NCI-H446 treated with DMSO at 0.1 percent for 48 hours (cell line): ENCODE measurements around the gene DPP6.

ENCODE experiments used
- DNase-seq: peaks from one replicate; lab custom pipeline; 2025; lab: John Stamatoyannopoulos, UW

The DPP6 gene

DNA sequence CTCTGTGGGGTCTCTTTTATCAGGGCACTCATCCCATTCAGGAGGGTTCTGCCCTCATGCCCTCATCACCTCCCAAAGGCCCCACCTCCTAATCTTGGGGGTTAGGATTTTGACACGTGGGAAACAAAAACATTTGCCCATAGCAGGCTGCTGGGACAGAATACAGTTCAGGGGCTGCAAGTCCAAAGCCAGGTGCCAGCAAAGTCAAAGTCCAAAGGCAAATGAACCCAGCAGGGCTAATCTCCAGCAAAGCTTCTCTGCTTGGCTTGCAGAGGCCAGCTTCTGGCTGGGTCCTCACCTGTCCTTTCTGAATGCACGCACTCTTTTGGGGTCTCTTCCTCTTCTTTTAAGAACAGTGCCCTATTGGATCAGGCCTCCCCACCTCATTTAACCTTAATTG is 359.9 kb downstream of the DPP6 start:
- DNase-seq: no peak

DNA sequence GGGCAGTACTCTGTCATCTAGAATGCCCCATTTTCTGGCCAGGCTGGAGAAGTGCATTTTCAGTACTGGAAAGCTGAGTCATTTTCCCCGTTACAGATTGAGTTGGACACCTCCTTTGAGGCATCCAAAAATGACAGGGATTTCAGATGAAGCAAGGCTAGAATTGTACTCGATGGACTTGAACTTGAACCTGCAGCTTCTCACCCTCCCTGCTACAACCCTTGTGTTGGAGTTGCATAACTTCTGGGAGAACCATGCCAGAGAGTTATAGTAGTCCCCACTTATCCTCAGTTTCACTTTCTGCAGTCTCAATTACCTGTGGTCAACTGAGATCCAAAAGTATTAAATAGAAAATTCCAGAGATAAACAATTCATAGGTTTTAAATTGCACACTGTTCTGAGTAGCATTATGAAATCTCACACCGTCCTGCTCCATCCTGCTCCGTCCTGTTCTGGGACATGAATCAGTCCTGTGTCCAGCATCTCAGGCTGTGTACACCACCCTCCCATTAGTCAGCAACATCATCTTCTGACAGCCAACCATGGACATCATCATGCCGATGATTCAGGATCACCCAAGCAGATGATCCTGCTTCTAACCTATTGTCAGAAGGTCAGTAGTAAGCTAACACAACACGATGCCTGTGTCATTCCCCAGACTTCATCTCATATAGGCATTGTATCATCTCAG is 363.7 kb downstream of the DPP6 start:
- no peak for DNase-seq

DNA sequence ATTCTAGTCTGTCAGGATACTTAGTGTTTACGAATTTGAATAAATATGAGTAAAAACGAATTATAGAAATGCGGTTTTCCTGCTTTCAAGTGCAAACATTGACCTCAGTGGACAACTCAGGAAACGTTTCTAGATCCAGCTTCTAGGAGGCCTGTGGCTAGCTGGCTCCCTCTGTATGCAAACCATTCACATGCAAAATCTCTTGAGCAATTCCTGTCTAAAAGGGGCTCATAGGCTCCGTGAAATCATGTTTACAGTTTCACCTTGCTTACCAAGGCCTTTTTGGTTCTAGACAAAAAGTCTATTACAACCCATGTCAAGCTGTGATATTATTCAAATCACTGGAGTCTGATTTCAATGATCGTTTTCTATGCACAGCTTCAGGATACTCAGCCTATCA is 364.5 kb downstream of the DPP6 start:
- DNase-seq: no peak

DNA sequence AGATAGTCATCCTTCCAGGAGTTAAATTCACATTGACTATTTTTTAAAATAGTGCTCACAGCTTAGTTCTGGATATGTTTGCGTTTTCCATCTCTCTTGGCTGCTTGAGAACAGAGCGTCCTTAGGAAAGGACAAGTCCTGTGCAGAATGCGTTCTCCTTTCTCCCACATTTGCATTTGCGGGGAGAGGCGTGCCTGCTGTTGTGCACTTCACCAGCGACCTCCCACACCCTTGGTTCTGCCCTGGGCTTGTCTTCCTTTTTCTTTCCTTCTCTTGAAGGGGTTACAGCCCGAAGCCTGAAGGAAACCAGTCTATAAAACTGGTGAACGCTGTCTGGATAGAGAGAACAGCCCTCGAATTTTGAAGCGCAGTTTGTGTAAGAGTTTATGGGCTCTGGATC is 367.1 kb downstream of the DPP6 start:
- no peak for DNase-seq

DNA sequence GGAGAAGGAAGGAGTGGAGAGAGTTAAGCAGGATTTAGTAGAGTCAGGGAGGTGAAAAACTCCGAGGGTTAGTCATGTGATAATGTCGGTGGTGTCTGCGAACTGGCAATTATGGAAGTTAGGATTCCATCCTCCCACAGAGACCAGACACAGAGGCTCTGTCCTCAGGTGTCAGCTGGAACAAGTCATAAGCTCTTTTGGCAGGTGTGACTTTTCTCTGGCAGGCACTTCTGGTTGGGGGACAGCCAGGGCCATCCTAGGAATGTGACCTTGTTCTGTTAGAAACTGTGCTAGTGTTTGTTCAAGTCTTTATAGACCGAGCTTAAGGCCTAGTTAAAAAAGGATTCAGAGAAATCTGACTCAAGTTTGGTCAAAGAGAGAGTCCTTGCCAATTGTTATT is 371.0 kb downstream of the DPP6 start:
- no peak for DNase-seq

DNA sequence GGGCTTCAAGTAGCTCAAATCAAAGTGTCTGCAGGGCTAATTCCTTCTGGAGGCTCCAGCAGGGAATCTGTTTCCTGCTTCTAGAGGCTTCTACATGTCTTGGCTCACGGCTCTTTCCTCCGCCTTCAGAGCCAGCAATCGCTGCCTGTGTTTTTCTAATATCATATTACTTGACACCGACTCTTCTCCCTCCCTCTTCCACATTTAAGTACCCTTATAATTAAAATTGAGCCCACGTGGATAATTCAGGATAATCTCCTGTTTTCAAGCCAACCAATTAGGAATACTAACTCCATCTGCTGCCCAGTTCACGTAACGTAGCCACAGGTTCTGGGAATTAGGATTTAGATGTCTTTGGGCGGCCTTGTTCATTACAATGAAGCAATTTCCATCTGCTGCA is 372.2 kb downstream of the DPP6 start:
- no peak for DNase-seq

DNA sequence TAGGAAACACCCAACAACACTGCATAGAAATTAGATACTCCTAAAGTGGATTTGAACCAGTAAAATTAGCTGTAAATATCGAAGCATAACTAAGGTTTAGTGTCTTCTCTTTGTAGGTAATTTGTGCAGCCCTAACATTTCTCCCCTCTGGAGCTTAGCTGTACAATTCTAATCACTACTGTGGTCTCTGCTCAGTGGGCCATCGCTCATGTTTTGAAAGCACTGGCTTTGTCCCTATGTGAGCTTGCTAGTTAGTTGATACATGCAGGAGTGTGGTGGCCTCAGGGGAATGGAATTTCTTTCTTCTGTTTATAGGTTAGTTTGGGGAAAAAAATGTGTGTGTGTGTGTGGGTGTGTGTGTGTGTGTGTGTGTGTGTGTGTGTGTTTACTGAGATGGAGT is 373.1 kb downstream of the DPP6 start:
- DNase-seq: no peak

DNA sequence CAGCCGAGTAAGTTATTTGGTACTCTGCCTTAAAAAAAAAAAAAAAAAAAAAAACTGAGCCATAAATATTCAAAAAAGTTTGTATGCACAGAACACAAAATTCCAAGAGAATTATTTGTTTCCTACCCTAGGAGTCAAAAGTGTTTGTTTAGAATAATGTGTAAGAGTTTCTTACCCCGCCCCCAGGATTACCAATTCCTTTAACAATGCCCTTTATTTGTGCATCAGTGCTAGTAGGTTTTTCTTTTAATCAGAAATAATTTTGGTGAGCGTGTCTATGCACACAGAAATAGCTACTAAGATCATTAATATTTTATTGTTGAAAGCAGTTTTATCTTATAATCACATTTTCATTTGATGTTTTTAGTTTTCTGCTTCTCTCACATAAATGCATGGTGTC is 374.6 kb downstream of the DPP6 start:
- DNase-seq: no peak

DNA sequence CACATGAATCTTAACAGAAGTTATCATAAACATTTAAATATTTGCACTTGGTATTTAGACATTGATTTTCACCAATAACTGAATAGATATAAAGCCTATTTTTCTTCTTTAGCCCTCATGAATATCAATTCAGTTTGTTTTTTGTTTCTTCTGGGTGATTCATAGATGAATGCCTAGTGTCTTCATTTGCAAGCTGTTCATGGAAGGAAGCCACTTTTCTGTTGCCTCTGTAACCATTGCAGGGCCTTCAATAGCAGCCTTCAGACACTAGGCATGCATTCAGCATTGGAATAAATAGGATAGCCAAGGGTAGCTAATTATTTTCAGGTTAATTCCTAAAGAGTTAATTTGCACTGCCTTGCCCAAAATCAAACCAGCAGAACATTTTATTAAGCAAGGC is 375.3 kb downstream of the DPP6 start:
- no peak for DNase-seq

DNA sequence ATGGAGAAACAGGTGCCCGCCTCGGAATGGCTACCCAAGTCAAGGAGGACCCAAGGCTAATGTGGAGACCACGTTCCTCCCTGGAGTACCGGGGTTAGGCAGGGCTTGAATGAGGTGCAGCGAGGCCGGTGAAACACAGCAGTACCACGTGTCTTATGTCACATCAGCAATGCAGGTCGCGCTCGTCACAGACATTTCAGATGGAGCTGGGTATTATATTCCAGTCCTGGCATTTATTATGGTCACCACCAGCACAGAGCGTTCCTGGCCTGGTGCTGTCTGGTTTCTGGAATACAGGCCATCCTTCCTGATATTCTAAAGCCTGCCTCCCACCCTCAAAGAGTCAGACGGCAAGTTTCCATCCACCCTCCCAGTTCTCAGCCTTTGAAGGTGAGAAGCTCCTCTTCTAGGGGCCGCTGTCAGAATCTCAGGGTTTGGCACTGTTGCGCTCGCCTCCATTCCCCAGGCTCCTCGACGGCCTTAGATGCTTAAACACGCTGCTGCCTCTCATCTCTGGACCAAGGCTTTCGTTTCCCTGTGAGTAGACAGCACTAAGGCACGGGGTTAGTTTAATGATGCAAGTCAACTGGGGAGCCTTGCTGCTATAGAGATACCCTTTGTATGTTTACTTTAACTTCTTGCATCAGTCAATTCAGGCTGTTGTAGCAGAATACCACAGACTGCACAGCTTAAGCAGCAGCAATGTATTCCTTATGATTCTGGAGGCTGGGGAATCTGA is 377.6 kb downstream of the DPP6 start:
- no peak for DNase-seq

DNA sequence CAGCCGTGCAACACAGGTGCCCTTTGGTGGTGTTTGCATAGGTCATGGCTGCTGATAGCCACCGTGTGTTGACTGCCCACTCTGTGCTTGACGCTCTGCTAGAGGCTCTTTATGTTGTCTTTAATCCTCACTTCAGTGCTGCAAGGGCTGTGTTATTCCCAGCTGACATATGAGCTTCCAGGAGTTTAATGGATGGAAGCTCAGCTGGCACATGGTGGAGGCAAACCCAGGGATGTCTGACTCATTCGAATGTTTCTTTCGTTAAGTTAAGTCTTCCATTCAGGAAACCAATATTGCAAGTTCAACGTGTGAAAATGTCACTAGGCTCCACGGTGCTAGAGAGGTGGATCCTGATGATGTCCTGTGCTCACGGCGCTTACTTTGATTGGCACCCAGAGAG is 378.4 kb downstream of the DPP6 start:
- no peak for DNase-seq

DNA sequence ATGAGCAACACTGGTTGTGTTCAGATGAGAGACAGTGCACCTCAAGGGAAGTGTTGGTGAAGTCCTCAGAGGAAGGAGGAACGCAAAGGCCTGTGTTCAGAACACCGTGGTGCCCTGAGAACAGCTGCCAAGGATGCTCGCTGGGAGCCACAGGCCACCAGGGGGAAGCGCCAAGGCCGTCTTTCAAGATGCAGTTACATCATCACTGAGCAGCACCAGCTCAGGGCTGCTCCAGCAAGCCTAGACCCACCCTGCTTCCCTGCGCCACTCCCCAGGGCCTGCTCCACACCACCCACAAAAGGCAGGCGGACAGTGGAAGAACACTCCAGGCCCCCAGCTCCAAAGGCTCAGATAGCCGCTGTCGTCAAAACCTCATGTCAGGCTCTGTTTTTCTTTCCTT is 378.8 kb downstream of the DPP6 start:
- DNase-seq: no peak

DNA sequence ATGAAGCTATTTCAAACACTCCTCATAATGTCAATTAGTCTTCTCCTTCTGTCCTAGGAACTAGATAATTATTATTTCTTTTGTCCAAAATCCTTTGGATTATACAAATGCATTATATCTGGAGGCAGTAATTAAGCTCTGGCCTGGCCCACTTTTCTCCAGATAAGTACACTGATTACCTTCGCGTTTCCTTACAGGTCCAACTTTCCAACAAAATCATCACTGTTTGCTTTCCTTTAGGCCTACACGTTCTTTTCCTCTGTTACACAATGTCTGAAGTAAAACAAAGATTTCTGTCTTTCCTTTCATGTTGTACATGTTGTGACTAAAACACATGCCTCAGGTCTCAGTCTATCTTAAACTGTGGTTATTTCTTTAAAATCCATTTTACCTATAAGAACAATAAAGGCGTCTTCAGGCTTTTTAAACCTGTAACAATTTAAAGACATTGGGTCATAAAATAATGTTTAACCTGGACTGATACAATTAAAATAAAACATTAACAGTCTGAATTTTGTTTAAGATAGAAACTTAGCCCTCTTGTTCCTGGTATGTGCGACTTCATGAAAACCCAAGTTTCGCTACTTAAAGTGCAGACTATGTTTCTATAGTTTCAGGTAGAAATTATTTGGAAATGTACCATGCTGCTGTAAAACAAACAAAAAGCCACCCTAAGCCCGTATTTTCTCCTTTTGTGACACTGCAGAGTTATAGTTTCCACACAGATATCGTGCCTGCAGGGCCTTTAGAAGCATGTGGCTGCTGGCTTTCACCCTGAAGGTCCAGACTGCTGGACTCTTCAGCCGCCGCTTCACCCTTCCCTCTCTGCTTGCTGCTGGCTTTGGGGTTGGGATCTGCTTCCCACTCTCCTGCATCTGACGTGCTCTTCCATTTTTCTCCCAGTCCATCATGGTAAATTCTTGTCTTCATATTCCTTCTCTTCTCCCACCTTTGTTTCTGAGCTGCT is 381.7 kb downstream of the DPP6 start:
- no peak for DNase-seq

DNA sequence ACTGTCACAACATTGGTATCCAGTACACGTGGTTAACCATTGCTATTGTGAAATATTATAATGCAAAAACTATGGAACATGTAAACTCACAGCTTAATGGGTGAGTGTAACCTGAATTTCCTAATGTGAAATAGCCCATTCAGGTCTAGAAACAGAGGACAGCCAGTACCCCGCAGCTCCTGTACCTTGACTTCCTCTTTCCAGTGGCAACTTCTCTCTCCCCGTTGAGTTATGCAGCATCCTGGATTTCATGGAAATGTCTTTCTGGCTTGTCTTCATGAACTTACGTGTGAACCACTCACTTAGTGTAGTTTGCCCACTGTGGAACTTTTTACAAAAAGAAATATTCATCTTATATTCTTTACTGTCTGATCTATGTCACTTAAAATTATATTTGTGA is 384.4 kb downstream of the DPP6 start:
- DNase-seq: no peak

DNA sequence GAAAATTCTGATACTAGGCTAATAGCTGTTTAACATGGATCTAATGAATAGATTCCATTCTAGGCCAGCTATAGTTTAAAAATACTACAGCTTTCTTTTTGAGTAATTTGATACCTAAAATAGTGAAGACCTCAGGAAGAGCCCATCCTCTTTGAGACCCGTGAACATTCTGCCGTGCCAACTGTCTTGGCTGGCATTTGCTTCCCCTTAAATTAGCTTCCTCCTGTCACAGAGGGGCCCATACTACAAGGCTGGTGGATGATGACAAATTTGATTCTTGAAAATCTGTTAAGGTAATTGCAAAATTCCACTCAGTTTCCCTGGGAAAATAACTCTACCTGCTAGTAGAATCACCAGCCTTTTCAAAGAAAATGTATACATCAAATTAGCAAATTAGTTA is 385.0 kb downstream of the DPP6 start:
- DNase-seq: no peak

DNA sequence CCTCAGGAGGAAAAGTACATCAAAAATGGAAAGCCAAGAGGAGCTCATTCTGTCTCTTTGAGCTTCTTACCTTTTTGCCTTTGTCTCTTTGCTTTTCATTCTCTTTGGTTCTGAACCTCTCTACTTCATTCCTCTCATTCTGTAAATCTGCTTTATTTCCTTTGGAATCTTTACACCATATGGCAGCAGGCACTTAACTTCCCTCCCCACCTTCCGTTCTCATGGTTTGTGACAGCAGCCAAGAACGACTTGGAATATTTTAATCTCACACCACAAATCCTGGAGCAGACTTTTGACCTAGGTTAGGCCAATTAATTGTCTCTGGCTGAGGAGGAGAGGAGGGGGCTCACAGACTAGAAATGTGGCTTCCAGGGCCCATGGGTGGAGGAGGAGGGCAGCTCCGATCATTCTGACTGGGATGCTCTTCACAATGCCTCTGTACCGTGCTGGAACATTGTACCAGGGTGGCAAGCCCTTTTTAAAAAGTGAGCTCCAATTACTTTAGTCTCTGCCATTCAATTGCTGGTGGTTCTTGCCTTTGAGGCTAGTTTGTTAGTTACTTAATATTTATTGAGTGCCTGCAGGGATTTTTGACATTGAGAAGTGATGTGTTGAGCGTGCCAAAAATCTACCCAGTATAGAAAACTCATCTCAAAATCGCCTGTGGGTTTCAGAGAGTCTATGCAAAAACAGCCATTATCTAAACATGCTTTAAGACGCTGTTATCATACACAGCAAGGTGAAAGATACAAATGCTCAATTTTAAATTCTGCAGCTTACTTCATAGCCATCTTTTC is 386.6 kb downstream of the DPP6 start:
- no peak for DNase-seq

DNA sequence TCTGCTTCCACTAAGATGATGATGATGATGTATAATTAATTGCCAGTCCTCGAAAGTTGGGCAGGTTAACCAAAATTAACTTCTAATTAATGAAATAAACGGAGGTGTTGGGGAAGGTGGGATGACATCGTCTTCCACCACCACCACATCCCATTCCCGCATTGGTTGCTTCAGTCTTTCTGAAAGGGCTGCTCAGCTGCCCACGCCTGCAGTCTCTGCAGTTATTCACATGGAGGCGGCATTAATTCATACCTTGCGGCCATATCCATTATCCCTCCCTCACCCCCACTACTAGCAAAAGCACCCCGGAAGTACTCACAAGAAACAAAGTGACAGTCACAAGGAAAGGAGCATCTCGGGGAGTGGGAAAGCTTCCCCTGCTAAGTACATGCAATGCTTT is 387.9 kb downstream of the DPP6 start:
- DNase-seq: no peak

DNA sequence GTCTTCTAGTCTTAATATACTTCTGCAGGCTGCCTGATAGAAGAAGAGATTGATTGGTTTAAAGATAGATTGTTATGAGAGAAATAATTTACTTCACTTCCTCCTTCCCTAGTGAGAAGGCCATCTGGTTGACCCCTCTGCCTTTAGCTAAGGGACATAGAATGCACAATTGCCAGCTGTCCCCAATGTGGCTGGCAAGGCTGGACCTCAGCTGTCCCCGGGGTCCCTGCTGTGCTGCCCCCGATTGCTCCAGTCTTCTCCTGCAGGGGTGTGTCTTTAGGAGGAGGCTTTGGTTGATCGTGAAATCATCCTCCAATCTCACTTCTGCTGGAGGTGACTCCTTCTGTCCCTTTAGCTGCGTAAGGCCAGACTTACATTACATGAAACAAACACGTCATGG is 388.5 kb downstream of the DPP6 start:
- DNase-seq: no peak

DNA sequence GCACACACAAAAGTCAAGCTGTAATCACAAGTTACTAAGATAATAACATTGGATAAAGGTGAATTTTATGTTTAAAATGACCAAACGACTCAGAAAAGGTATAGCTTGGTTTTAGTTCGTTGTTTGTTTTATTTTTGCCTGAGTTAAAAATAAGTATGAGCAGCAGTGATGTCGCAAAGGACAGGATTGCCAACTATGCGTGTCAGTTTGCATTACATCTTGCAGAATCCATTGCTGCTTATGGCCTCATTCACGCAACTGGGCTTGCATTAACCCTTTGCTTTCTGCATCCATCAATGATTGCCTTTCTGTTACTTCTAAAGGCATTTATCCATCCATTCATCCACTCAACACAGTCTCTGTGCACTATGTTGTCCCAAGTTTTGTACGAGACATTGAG is 389.6 kb downstream of the DPP6 start:
- no peak for DNase-seq

DNA sequence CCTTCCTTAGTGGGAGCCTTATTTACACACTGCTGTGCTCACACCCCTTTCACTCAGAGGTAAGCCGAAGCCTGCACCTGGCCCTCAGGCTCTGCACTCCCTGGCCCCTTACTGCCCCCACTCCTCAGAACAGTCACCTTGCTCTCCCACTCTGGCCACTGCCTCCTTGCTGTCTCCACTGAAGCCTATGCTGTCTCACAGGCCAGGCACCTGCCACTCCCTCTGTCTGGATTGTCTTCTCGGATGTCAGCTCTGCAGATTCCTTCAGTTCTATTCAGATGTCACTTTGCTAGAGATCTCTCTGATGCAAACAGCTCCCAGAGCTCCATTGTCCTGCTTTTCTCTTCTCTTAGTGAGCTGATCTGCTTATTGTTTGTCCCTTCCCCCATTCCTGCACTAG is 390.7 kb downstream of the DPP6 start:
- DNase-seq: no peak

DNA sequence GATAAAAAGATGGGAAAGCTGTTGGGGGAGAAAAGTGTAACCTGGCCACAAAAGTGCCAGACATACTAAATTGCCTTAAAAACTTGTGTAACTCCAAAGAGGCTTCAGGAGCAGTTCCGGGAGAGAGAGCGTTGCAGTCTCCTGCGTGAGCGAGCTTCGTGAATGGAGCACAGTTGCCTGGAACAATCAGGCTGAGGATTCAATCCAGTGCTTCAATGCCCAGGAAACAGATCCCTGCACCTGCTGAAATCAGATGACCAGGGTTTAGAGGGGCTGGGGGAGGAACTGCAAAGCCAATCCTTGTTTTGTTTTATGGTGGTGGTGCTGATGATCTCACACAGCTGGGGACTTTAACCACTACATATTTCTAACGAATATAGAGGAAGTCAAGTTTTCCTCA is 398.3 kb downstream of the DPP6 start:
- no peak for DNase-seq
